H1 (cell line): ENCODE measurements around the gene SMIM7. TPM values are rescaled to one million over a fixed set of nuclear protein-coding genes. Genes with fewer than 3 reads are reported as not detected.

ENCODE experiments used
- CTCF ChIA-PET: fragments of 300-600 bp; sonication (Branson Sonifier 250); formaldehyde crosslinking; loops from one replicate; lab custom pipeline; 2021; ENCODE audit not compliant: partially characterized antibody; lab: Charles Lee
- POLR2A ChIA-PET: fragments of 300-600 bp; sonication (Branson Sonifier 250); formaldehyde crosslinking; loops from one replicate; lab custom pipeline; 2021; ENCODE audit warnings: inconsistent platforms; ENCODE audit not compliant: partially characterized antibody; lab: Charles Lee
- DNase-seq, 2 experiments: peaks; one replicate each; pipeline versions ENCODE4 v3.0.0 to v3.0.0-alpha.2; 2010 to 2022; ENCODE audit warnings: low spot score in 2 of 2, low read depth in 1 of 2, mixed read lengths in 1 of 2
- FAIRE-seq: peaks from 2 replicates; lab custom pipeline; 2011; peaks lifted over from hg19 to GRCh38; lab: Jason Lieb, UNC
- H2AFZ ChIP-seq: 2 replicates; pipeline ENCODE4 v1.8.1; 2012; ENCODE audit warnings: low read length, inconsistent platforms
- H2AK5ac ChIP-seq: 2 replicates; pipeline ENCODE4 v1.6.1; 2013; ENCODE audit warnings: low read depth, low read length
- H2BK120ac ChIP-seq: replicated peaks from 2 replicates; pipeline ENCODE3; 2013; ENCODE audit warnings: low read depth, low read length, inconsistent platforms
- H2BK12ac ChIP-seq: 2 replicates; pipeline ENCODE4 v1.6.1; 2013; ENCODE audit warnings: low read depth, low read length
- H2BK15ac ChIP-seq: 2 replicates; pipeline ENCODE4 v1.6.1; 2013; ENCODE audit warnings: low read length
- H2BK20ac ChIP-seq: 2 replicates; pipeline ENCODE4 v1.6.1; 2013; ENCODE audit warnings: low read length
- H2BK5ac ChIP-seq: 2 replicates; pipeline ENCODE4 v1.6.1; 2013; ENCODE audit warnings: low read depth, low read length
- H3K14ac ChIP-seq: 2 replicates; pipeline ENCODE4 v1.6.1; 2013; ENCODE audit warnings: inconsistent platforms; ENCODE audit not compliant: insufficient read length
- H3K18ac ChIP-seq: 2 replicates; pipeline ENCODE4 v1.6.1; 2013; ENCODE audit warnings: low read length; ENCODE audit errors: extremely low read depth
- H3K23ac ChIP-seq: 2 replicates; pipeline ENCODE4 v1.6.1; 2013; ENCODE audit warnings: inconsistent platforms; ENCODE audit not compliant: insufficient read length
- H3K23me2 ChIP-seq: 2 replicates; pipeline ENCODE4 v1.6.1; 2013; ENCODE audit warnings: low read depth, low read length
- H3K27ac ChIP-seq: 2 replicates; pipeline ENCODE4 v1.6.1; 2011; ENCODE audit warnings: low read depth, low read length, inconsistent platforms
- H3K27me3 ChIP-seq, 4 experiments: replicated peaks in 1 of 4; 1 replicate in 1 of 4; 2 replicates in 3 of 4; pipeline versions ENCODE4 v1.6.1 to v1.8.1; 2011 to 2013; ENCODE audit warnings: low read length in 3 of 4, mild to moderate bottlenecking in 3 of 4, inconsistent platforms in 2 of 4, mixed read lengths in 2 of 4, moderate library complexity in 1 of 4; ENCODE audit not compliant: control insufficient read depth in 3 of 4, insufficient read depth in 3 of 4; ENCODE audit errors: extremely low read depth in 1 of 4
- H3K36me3 ChIP-seq, 4 experiments: 2 replicates each; pipeline versions ENCODE4 v1.6.1 to v1.8.1; 2011 to 2013; ENCODE audit warnings: mild to moderate bottlenecking in 4 of 4, low read length in 3 of 4, moderate library complexity in 2 of 4, control low read depth in 1 of 4, inconsistent platforms in 1 of 4; ENCODE audit not compliant: insufficient read depth in 4 of 4, control insufficient read depth in 2 of 4
- H3K4ac ChIP-seq: replicated peaks from 2 replicates; pipeline ENCODE3; 2013; ENCODE audit warnings: low read length, low read depth, mixed read lengths, inconsistent platforms; ENCODE audit not compliant: insufficient read length
- H3K4me1 ChIP-seq, 4 experiments: replicated peaks in 1 of 4; 1 replicate in 1 of 4; 2 replicates in 3 of 4; pipeline versions ENCODE4 v1.6.1 to v1.8.1; 2011 to 2013; ENCODE audit warnings: low read length in 3 of 4, inconsistent platforms in 2 of 4, mixed read lengths in 1 of 4; ENCODE audit not compliant: insufficient read depth in 4 of 4, control insufficient read depth in 3 of 4
- H3K4me2 ChIP-seq, 2 experiments: 2 replicates each; pipeline versions ENCODE4 v1.6.1 to v1.8.1; 2011 to 2013; ENCODE audit warnings: low read depth in 2 of 2, low read length in 2 of 2, control low read depth in 1 of 2, inconsistent platforms in 1 of 2, mild to moderate bottlenecking in 1 of 2; ENCODE audit not compliant: insufficient read depth in 1 of 2
- H3K4me3 ChIP-seq, 4 experiments: fragments of 200-600, 300-600 bp in 1 of 4; sonication (generic), shearing (Covaris generic), sonication (Bioruptor Twin) in 1 of 4; 2 replicates each; pipeline versions ENCODE4 v1.5.1 to v1.8.1; 2011 to 2016; ENCODE audit warnings: low read length in 4 of 4, low read depth in 3 of 4, control low read depth in 2 of 4, inconsistent platforms in 2 of 4, mild to moderate bottlenecking in 2 of 4, mixed read lengths in 1 of 4, moderate library complexity in 1 of 4; ENCODE audit not compliant: insufficient read depth in 2 of 4; ENCODE audit errors: extremely low read depth in 1 of 4
- H3K56ac ChIP-seq: replicated peaks from 2 replicates; pipeline ENCODE3; 2013; ENCODE audit warnings: low read depth, mild to moderate bottlenecking, mixed read lengths, low read length, inconsistent platforms; ENCODE audit not compliant: insufficient read length
- H3K79me1 ChIP-seq: 2 replicates; pipeline ENCODE4 v1.6.1; 2013; ENCODE audit warnings: low read depth, low read length, control low read depth
- H3K79me2 ChIP-seq, 2 experiments: 2 replicates each; pipeline versions ENCODE4 v1.6.1 to v1.8.1; 2012 to 2013; ENCODE audit warnings: low read length in 2 of 2, mild to moderate bottlenecking in 2 of 2, inconsistent platforms in 1 of 2; ENCODE audit not compliant: insufficient read depth in 2 of 2, control insufficient read depth in 1 of 2
- H3K9ac ChIP-seq, 4 experiments: replicated peaks in 1 of 4; 1 replicate in 1 of 4; 2 replicates in 3 of 4; pipeline versions ENCODE4 v1.6.1 to v1.8.1; 2011 to 2013; ENCODE audit warnings: low read depth in 3 of 4, low read length in 3 of 4, control low read depth in 2 of 4, mild to moderate bottlenecking in 2 of 4, moderate library complexity in 2 of 4, inconsistent platforms in 1 of 4; ENCODE audit errors: extremely low read depth in 1 of 4
- H3K9me3 ChIP-seq, 2 experiments: 2 replicates each; pipeline versions ENCODE4 v1.6.1 to v1.8.1; 2012 to 2013; ENCODE audit warnings: mild to moderate bottlenecking in 2 of 2, moderate library complexity in 2 of 2, control low read depth in 1 of 2, inconsistent platforms in 1 of 2, low read depth in 1 of 2, low read length in 1 of 2, mixed read lengths in 1 of 2; ENCODE audit not compliant: insufficient read depth in 2 of 2
- H4K20me1 ChIP-seq, 2 experiments: replicated peaks in 1 of 2; 2 replicates each; pipeline versions ENCODE3 to v1.8.1; 2011 to 2013; ENCODE audit warnings: inconsistent platforms in 2 of 2, low read length in 2 of 2, mild to moderate bottlenecking in 1 of 2; ENCODE audit not compliant: insufficient read depth in 2 of 2, control insufficient read depth in 1 of 2
- H4K5ac ChIP-seq: 2 replicates; pipeline ENCODE4 v1.6.1; 2013; ENCODE audit warnings: low read length, low read depth, mixed read lengths, inconsistent platforms; ENCODE audit not compliant: insufficient read length
- H4K8ac ChIP-seq: 2 replicates; pipeline ENCODE4 v1.8.0; 2013; ENCODE audit warnings: mild to moderate bottlenecking, moderate library complexity, low read length, inconsistent platforms; ENCODE audit not compliant: insufficient read depth; ENCODE audit errors: extremely low read depth
- H4K91ac ChIP-seq: replicated peaks from 2 replicates; pipeline ENCODE3; 2013; ENCODE audit warnings: low read length, mixed read lengths, inconsistent platforms; ENCODE audit not compliant: insufficient read length
- RAD21 ChIP-seq, 2 experiments: IDR thresholded peaks in 1 of 2; conservative IDR thresholded peaks in 1 of 2; 2 replicates each; pipeline ENCODE4 v1.6.1; 2011; ENCODE audit warnings: low read depth in 2 of 2, low read length in 2 of 2, improper control_type of control experiment in 1 of 2, inconsistent platforms in 1 of 2, mild to moderate bottlenecking in 1 of 2, moderate library complexity in 1 of 2
- WGBS, 2 experiments: shearing (Covaris generic) in 1 of 2; methylation state at CpG; one replicate each; pipeline versions ENCODE4 v1.1.6 to v1.1.7; 2013 to 2015; ENCODE audit warnings: low lambda C conversion rate in 2 of 2, mixed read lengths in 2 of 2, inconsistent platforms in 1 of 2, low coverage in 1 of 2, missing lambda C conversion rate in 1 of 2; ENCODE audit not compliant: insufficient replicate concordance in 2 of 2, insufficient coverage in 1 of 2, insufficient read length in 1 of 2; ENCODE audit errors: extremely low coverage in 1 of 2, missing lambda C conversion rate in 1 of 2; 5-methylcytosine and 5-hydroxymethylcytosine counted together
- polyA plus RNA-seq, 7 experiments: library from polyadenylated mRNA; depleted of rRNA in 3 of 7; stranded (reverse) in 5 of 7; unstranded in 2 of 7; fragments of >200 nt in 5 of 7; fragments of 200-250 nt in 2 of 7; gene quantifications; 1 replicate in 5 of 7; 2 replicates in 1 of 7; 4 replicates in 1 of 7; pipeline versions ENCODE4 v1.2.1 to v1.2.3, GENCODE V29; 2011 to 2013; ENCODE audit warnings: missing spikeins in 2 of 7, mixed read lengths in 2 of 7
- total RNA-seq: library from RNA; stranded (reverse); fragmentation: NEBNext Ultra II Directional; extraction: Animal tissue kit (Norgen Biotek cat#: 25700); gene quantifications from 2 replicates; pipeline ENCODE4 v1.2.1, GENCODE V29; 2021

The SMIM7 gene
- total and polyA plus RNA-seq, 2 of the 8 experiments (the other 6 are each of a cell fraction or from before 2014, with no cell fraction given) = 55.5 to 67.5 TPM

GRCh38 chr19:16618248-16618647 lies 41.7 kb downstream of the SMIM7 start:
- H3K27me3 ChIP-seq = no peaks in the 10 kb centered on the region
- H3K18ac ChIP-seq = no peak overlapping the region
- TF ChIP-seq RAD21 (IDR thresholded peaks at IDR 0.05 in 1 of 2, conservative IDR thresholded peaks at IDR 0.05 in 1 of 2; ENCODE audit: low read depth in 2 of 2, low read length in 2 of 2) = no peak
- H3K56ac ChIP-seq = no peak overlapping the region
- ChIA-PET POLR2A (interaction anchor here (1.1 to 3.4 kb wide), 5 partner anchors 10 to 70 kb away, joined by 3 to 22 read pairs (median 3); partner anchors contain the start of gene MED26), CTCF (interaction anchor here (0.9 to 1.4 kb wide), 7 partner anchors 8 to 90 kb away, joined by 3 to 4 read pairs (median 3); no protein-coding TSS in a partner anchor)
- H3K9ac ChIP-seq = no peak overlapping the region
- no peaks in the 10 kb centered on the region for H3K23me2 ChIP-seq
- H4K5ac ChIP-seq = no peak overlapping the region
- H3K79me2 ChIP-seq = peaks cover 27 to 97% of the 10 kb centered on the region in 2 experiments
- no peak overlapping the region for H3K14ac ChIP-seq
- peaks cover 75% of the 10 kb centered on the region for H3K79me1 ChIP-seq
- no peak overlapping the region for H3K4ac ChIP-seq
- H2BK20ac ChIP-seq = no peak overlapping the region
- no peak overlapping the region for H2BK120ac ChIP-seq
- no peak overlapping the region for H3K27ac ChIP-seq
- H2BK15ac ChIP-seq = no peak overlapping the region
- no peak overlapping the region for H3K23ac ChIP-seq
- H3K4me3 ChIP-seq = no peak overlapping the region
- H2AK5ac ChIP-seq = no peak overlapping the region
- no peaks in the 10 kb centered on the region for H3K36me3 ChIP-seq
- no peak overlapping the region for H2AFZ ChIP-seq
- H4K8ac ChIP-seq = no peak overlapping the region
- 0 out of 2 replicates have a peak overlapping the region, but pooled peaks have one; percentile 17 for H2BK12ac ChIP-seq
- peaks cover 40 to 72% of the 10 kb centered on the region in 2 experiments for H4K20me1 ChIP-seq
- H3K4me2 ChIP-seq = no peak overlapping the region
- FAIRE-seq = no peak
- no peak overlapping the region for H4K91ac ChIP-seq
- 92% methylated on average over 7 of the region's 7 CpGs; no CpG with 5 or more reads in 1 of the 2 experiments for WGBS, 2 experiments
- no peaks in the 10 kb centered on the region for H3K9me3 ChIP-seq
- DNase-seq = no peak
- peaks cover 0 to 7% (median 3%) of the 10 kb centered on the region in 4 experiments; a peak in 4 of 7 replicates for H3K4me1 ChIP-seq
- H2BK5ac ChIP-seq = no peak overlapping the region
